HG02852 (cell line): ENCODE data around the gene COL8A1.

ENCODE experiments used
- ATAC-seq: cut with Tn5 transposase; IDR thresholded peaks from one replicate; pipeline ENCODE4 v1.9.1; 2021; ENCODE audit warnings: mild to moderate bottlenecking, moderate library complexity; ENCODE audit not compliant: unreplicated experiment

The COL8A1 gene

DNA sequence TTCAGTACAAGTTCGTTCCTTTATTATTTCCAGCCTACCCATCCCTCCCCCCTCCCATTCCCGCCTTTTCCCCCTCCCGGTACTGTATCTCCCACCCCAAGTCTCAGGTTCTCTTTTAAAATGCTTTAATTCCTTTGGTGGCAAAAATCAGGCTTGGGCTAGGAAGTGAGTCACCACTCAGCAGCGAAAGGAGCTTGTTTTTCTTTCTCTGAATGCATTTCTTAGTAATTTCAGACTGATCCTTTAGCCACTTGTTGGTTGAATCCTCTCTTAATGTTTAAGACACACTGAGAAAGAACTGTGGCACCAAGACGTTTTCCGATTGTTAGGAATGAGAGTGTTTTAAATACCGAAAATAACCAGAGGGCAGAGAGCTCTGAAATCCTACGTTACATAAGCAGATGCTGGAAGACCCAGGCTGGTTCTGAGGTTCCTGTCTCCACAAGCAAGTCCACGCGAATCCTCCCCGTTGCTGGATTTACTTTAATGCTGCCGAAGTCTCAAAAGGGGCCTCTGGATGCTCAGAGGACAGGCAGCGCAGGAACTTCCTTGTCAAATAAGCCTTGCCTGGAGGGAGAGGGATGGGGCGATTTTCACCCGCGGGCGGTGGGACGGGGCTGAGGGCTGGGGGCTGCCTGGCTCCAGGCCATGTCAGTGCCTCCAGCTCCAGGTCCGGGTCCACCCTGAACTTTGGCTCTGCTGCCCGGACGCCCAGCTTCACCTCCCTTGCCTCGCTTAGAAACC is 854 bp upstream of the COL8A1 start:
- no peak for ATAC-seq

DNA sequence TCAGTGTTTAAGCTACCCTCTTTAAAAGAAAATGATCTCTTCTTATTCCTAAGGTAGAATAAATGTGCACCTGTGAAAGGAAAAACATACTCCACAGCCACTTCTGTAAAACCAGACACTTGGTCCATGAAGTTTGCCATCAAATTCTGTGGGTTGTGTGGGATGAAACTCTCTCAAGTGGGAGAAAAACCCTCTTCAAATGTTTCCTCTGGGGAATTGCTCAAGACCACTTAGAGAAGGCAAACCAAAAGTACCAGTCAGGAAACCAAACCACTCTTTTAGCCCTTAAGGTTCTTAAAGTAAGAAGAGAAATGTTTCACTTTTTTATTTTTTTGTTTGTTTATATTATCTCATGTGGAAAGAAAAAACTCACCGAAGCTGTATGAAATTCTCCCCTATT is 1.2 kb downstream of the COL8A1 start:
- no peak for ATAC-seq

DNA sequence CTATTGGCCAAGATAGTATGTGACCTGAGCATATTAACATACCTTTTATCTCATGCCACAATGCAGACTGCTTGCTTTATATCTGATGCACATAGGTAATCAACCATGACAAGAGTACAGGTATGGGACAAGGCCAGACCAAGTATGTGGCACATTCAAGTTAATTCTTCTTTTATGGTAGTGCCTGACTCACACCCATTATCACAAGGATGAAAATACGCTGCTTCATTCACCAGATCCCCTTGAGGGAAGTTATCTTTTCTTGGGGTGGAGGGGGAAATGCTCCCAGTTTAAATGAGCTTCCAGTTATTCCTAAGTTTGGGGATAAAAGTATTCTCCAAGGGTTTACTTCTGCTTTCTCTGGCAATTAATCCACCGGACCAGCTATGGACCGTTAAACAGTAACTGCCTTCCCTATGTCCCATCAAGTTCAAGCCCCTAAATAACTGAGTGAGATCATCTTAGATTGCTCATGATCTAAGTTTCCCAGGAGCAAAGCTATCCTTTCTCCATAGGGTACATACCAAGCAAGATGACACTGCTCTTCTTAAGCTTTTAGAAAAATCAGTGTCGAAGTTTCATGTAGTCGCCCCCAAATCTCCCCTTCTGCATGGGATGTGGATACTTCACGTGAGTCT is 1.9 kb downstream of the COL8A1 start:
- no peak for ATAC-seq

DNA sequence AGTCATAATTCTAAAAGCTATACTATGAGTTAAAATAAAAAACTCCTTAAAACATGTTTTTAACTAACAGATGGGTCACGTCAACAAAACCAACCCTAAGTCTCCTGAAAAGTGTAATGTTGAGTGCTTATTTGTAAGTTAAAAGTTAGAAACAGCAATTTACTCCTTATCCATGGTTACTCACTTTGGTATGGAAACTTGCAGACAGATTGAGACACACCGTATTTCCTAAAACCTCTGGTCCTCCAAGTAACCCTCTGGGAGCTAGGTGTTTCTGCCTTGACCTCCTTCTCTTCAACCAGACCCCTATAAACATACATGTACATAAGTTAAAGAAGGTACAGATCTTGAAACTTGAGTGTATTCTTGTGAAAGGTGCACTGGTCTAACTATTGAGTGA is 3.1 kb downstream of the COL8A1 start:
- ATAC-seq: no peak

DNA sequence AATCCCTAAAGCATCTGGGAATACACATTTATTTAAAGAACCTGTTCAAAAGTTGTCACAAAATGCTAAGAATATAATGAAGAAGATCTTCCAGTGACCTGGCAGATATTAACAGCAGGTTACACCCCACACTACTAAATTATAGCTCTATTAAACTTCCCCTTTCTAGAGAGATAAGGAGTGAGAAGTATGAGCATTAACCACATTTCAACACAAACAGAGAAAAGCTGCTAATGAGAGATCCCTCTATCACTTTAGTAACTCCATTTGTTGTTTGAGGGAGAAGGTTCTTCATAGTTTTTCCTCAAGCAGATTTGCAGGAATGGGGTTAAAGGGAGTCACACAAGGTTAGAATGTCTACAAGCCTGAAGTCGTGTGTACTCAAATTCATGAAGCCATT is 3.6 kb downstream of the COL8A1 start:
- ATAC-seq: no peak

DNA sequence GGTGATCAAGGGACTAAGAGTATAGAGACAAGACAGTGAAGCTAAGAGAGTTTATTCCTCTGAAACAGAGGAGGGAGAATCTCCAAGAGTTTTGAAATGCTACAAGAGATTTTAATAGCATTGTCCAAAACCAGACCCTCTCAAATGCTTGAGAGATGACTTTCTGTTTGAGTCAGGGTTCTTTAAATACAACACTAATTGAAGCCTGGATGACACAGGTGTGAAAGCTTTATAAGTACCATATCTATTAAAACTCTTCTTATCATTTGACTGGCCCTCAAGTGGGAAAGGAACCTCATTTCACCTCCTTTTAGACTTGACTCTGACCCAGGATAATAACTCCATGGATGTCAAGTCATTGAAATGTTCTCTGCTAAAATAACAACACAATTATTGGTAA is 5.6 kb downstream of the COL8A1 start:
- ATAC-seq: no peak

DNA sequence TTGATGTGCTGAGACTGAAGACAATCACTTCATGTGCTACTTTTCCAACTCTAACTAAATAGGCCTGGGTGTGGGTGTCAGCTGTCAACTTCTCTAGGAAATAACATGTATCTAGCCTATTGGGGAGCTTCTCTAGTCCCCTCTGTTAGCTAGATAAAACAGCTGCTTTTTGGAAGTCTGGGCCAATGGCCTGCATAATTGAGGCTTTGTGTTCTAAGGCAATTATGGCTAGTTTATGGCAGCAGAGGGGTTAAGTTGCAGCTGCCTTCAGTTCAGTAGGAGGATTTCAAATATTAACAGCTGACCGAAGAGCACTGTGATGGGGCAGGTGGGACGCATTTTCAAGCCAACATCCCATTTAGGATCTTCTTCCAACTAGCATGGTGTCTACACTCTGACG is 6.4 kb downstream of the COL8A1 start:
- no peak for ATAC-seq

DNA sequence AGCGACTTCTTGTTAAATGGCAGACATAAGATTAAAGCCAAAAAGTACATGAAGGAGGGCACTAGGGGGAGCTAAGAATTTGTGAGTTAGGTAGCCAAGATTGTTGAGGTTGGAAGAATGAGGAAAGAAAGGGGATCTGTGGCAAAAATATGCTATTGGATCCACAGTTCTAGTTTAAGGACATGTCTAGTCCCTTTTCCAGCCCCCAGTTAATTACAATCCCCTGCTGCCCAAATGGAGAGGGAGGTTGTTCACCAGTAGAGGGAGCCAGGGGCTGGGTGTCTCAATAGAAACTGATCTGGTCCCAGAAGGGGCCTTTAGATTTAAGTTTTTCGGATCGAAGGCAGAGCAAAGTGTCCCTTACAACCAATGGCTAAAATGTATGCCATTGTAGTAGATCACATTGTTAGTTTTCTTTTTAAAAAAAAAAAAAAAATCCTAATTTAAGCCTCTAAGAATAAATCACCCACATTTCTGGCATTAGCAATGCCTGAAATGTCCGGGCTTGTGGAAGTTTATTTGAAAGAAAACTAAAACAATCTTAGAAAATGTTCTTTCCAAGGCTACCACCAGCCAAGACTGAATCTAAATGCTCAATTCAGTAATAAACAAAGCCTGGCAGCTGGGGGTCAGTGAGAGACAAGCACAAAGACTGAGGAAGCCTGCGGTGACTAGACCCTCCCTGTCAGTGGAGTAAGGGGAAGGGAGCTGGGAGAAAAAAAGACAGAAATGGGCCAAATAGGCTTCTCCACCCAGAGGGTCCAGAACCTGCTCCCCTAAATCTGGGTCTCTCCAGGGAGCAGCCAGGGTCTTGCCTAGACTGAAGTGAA is 7.1 kb downstream of the COL8A1 start:
- ATAC-seq: no peak

DNA sequence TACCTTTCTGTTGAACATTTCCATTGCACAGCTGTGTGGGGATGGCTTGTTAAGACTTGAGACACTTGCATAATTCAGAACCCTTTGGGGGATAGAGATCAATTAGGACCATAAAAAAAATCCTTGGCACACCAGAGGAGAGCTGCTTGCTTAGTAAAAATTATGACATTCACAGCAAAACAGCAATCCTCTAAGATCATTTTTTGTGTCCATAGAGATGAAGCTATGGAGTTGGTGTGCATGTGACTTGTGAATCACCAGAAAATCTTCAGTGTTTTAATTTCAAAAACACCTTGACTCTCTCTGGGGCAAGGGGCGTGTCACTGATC is 7.7 kb downstream of the COL8A1 start:
- no peak for ATAC-seq

DNA sequence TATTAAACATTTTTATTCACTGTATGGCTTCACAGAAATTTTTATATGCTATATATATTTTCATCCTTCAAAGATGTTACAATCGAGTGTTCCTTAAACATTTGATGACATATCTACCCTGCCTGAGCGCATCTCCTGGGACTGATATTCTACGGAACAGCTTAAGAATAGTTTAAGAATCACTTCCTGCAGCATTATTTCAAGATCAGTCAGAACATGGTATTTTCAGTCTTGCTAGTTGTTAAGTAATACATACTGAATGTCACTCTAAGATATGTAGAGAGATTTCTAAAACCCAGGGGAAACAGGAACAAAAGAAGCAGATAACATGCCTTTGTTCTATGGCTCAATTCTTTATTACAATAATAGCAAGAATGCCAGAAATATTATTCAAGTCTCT is 8.7 kb downstream of the COL8A1 start:
- ATAC-seq: no peak

DNA sequence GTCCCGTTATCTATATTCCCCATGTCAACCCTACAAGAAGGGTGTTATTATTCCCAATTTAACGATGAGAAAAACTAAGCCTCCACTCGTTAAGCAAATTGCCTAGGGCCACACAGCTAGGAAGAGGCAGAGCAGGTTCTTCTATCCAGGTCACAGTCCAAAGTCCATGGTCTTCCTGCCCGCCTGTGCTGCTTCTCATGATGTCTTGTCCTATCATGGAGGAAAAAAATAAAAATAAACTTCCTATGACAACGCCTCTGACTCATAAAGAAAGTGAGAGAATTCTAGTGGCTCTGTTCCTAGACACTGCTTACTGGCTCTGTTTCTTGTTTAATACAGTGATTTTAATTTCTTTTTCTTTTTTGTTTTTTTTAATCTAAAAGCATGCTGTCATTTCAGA is 9.7 kb downstream of the COL8A1 start:
- ATAC-seq: no peak

DNA sequence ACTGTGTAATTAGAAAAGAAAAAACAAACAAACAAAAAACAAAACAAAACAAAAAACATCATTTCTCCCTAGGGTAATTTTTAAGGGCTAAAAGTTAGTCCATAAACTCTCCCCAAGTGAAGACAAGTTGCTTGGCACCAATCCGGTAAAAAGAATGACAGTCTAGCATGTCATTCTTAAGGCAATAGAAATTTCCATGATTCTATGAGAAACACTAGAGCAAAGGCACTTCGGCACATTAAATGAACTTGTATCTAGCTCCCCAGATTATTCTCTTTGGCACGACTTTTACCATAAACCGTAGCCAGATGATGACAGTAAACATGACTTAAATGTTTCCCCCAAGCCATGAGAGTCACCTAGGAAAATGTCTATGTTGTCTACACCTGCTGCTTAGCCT is 10.1 kb downstream of the COL8A1 start:
- ATAC-seq: no peak

DNA sequence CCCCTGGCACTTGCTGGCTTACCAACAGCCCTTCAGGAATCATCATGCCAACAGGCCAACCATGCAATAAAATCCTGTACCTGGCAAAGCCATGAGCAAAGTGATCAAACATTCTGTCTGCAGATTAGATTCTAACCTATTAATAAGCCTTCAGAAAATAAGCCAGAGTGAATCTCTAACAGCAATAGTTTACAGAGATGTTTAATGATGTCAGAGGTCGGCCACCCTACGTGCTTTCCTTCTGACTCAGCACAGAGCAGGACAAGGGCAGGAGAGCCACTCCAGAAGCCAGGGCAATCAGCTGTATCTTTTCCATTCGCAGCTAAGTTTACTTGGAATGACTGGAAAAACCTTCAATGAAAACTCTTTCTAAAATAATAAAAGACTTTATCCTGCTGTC is 13.1 kb downstream of the COL8A1 start:
- no peak for ATAC-seq

DNA sequence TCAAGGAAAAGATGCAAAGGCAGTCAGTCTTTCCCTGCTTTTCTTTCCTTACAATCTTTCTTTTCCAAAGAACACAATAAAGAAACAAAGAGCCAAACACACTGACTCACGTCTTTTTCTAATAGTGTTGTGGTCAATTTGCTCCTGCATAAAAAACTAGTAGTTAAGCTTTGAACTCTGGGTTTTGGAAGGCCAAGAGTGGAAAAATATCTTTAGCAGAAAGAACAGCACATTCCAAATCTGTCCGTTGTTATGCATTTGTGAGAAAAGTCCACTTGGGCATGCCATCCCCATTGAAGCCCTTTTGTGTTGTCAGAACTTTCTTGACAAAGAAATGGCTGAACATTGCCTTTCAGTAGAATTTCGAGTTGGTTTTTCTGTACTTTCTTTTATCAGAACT is 18.2 kb downstream of the COL8A1 start:
- no peak for ATAC-seq

DNA sequence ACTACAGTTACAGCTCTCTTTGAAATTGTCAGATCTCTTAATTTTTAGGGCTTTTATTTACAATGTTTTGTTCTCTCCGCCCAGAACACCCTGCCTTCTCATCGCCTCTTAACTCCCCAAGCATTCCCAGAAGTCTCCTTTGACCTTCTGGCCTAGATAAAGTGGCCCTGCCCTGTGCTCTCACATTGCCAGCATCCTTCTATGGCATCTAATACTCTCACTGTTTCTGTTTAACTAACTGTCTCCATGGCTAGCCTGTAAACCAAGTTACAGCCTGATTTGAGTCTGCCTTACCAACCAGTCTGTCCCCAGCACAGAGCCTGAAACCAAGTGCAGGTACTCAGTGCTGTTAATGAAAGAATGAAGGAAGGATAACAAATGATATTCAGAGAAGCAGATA is 19.9 kb downstream of the COL8A1 start:
- no peak for ATAC-seq

DNA sequence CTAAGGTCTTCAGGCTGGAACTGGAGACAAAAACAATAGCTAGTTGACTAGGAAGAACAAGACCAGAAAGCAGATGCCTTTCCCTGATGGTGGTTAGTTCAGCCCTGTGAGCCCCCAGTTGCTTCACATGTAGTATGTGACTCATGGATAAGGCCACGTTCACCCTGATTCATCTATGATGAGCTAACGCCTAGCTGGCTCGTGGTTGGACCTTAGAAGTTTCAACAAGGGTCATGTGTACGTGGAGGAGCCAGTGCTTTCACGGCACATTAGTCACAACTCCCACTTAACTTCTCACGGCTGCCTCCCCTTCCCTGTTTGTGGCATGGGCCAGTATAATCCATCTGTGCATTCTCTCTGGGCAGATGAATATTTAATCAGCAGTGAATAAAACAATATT is 20.6 kb downstream of the COL8A1 start:
- ATAC-seq: no peak

DNA sequence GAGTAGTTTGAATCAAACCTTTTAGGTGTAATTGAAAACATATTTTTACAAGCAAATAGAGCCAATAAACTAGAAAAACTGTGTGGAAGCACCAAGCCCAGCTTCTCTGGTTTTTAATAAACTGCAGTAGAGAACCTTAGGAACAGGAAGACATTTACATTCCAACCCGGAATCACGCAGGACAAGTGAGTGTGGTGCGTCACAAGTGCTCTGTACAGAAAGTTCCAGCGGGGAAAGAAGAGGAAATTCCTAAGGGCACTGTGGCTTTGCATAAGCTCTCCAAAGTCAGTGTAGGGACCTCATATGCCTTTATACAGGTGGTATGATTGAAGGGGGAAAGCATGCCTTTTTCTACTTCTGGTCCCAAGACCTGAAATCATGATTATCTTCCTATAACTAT is 21.6 kb downstream of the COL8A1 start:
- ATAC-seq: no peak

DNA sequence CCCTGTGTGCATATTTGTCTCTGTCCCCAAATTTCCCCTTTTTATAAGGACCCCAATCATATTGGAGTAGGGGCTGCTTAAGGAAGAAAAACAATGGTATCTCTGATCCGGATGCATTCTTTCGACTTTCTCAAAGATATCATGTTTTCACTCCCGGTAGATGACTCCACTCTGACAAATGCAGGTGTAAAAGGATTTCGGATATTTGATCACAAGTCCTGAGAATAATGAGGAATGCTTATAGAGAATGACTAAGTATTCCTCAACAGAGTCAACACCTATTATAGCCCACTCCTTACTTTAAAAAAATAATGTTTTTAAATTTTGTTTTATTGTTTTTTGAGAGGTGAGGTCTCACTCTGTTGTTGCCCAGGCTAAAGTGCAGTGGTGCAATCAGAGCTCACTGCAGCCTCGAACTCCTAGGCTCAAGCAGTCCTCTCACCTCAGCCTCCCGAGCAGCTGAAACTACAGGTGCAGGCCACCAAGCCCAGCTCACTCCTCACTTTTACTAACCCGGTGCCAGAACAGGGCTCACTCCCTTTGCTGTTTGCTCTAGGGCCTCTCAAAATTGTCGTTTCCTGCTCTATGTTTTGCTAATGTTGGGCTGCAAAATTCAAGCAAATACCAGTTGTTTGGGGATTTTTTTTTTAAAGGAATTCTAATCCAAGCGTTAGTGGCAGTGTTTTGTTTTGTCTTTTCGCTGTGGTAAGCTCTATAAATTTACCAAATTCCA is 24.6 kb downstream of the COL8A1 start:
- ATAC-seq: no peak

DNA sequence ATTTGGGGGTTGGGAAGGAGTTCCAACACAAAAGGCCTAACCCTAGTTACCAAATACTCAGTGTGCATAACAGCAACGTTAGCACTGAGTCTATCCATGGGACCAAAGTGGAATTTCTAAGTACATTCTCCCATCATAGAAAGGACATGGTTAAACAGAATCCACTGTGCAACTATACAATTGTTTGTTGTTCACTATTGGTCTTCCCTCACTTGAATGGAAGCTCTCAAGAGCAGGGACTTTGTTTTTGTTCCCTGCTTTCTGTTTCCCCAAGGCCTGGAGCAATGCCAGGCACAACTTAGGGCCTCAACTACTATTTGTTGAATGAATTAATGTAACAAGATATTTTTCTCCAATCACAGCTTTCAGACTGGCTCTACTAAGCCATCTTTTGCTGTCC is 25.6 kb downstream of the COL8A1 start:
- no peak for ATAC-seq

DNA sequence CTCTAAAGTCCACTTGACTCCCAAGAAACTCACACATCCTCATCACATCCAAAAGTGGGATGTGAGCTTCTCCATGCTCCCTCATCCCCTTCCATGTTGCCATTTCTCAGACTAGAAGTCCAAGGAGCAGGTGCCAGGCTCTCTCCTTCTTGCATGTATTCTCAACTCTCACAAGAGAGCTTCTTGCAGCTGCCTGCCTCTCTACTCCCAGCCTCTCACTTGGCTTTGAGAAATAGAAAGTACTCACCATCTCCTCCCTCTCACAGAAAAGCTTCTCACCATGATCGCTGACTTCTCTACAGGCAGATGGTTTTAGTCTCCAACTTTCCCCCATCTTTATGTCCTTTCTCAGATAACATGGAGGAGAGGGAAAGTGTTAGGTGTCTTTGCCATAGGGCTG is 26.6 kb downstream of the COL8A1 start:
- no peak for ATAC-seq

DNA sequence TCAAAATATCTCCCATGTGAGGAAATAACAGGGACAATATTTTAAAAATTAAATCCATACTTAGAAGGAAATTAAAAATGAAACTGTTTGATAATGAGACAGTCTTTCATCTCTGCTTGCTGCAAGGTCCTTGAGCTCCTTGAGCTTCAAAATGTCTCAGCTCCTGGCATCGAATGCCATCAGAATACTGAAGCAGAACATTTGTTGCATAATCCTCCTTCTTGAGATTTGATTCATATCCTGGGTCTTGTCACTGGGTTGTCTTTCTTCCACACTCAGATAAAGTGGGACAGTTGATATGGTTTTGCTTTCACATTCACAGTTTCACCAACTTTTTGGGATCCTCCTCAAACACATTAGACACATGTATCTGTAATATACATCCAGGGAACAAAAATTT is 27.8 kb downstream of the COL8A1 start:
- ATAC-seq: no peak

DNA sequence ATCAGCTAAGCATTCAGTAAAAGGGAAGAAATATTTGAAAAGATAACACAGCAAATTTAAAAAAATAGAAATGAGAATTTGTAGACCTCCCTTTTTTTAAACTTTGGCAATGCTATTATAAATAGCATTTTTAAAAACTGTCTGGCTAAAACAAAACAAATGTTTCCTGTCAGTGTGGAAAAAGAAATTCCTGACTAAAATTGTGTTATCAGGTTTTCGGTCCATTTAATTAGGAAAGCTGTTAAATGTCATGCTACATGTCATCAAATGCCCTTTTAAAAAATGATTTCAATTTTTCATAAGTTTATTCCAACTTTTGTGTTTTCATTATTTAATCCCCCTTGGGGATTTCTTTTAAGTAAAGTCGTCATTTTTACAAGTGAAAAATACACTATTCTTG is 29.6 kb downstream of the COL8A1 start:
- no peak for ATAC-seq
